Inflammatory macrophage treated with lipopolysaccharide for 1 hour (primary cell): Measurements from ENCODE around the gene SPRR1A.

ENCODE experiments used
- DNase-seq, 2 donors: peaks; one replicate each; pipeline ENCODE4 v3.0.0-alpha.2; 2020 to 2022

The SPRR1A gene

GRCh38 chr1:153032677-153033308 is 48.9 kb downstream of the SPRR1A start:
- DNase-seq, result no peak

GRCh38 chr1:153035211-153035610 is 51.3 kb downstream of the SPRR1A start:
- DNase-seq, result no peak
